Stimulated activated CD4-positive, alpha-beta T cell treated with anti-CD3 and anti-CD28 coated beads, Interleukin-4, amount 100 ng/mL, for 24 hours (primary cell): Measurements from ENCODE around the gene CADPS.

ENCODE experiments used
- DNase-seq: peaks from one replicate; pipeline ENCODE4 v3.0.0-alpha.2; 2020

CADPS gene

DNA sequence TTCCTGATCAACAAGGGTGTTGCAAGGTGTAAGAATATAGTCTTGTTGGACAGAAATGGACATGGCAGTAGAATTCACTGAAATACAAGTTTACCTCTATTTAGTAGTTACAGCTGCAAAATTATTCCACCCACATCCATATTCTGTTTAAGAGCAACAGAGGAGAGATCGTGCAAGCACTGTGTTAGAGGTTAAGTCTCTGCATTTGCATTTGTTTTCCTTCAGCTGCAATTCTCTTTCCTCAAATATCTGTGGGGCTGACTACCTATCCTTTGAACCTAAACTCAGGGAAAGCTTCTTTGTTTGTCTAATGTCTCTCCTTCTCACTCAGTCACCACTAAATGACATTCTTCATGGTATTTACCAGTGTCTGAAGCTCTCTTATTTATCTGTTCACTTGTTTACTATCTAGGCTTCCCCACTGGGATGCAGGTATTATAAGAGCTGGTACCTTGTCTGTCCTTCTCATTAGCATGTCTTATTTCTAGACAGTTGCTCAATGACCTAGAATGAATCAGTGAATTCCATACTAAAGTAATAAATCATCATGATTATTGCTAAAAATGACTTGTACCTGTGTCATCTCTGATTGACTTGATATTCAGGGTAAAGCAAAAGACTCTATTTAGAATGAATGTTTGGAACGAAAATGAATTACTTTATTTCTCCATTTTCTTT, 326.5 kb downstream of the CADPS start:
- no peak for DNase-seq

DNA sequence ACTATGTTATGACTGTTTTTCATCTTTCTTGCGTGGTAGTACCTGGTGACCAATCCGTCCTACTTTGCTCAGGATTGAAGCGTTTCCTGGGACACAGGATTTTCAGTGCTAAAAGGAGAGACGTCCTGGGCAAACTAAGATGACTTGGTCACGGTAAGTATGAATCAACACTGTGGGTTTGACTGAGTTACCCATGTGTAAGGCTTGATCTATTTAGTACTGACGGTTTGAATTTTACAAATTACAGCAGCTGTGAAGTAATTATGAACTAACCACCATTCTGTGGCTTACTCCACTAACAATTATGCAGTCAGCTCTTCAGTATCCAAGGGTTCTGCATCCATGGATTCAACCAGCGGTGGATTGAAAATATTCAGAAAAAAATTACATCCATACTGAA, 328.9 kb downstream of the CADPS start:
- DNase-seq = no peak

DNA sequence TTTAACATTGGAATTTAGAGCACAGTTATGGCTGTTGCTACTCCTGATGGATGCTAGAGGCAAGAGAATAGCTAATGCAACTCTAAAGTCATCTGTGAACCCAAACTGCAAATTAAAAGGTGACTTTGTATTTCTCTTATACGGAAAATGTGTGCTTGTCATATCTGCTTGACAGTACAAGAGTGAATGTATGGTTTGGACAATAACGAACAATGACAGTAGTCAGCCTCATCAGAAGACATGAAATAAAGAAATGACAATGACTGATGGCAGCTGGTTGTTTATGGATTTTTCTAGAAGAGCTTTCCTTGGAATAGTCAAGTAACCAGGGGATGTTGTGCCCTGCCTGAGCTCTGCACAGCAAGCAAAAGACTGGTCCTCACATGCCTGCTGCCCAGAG, 333.0 kb downstream of the CADPS start:
- DNase-seq = no peak

DNA sequence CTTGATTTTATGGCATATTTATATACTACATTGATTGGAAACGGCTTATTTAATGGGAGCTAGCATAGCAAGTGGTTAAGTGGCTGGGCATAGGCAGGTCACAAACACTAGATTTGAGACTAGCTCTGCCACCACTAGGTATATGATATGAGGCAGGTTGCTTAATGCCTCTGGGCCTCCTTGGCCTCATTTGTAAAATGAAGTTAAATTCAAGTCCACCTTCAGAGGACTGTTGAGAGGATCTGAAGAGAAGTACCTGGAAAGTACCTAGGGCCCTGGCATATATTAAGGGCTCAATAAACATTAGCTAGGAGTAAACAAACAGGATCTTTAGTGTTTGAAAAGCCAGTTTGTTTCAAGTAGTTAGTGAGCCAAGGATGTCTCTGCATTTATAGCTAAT, 335.5 kb downstream of the CADPS start:
- DNase-seq = no peak

DNA sequence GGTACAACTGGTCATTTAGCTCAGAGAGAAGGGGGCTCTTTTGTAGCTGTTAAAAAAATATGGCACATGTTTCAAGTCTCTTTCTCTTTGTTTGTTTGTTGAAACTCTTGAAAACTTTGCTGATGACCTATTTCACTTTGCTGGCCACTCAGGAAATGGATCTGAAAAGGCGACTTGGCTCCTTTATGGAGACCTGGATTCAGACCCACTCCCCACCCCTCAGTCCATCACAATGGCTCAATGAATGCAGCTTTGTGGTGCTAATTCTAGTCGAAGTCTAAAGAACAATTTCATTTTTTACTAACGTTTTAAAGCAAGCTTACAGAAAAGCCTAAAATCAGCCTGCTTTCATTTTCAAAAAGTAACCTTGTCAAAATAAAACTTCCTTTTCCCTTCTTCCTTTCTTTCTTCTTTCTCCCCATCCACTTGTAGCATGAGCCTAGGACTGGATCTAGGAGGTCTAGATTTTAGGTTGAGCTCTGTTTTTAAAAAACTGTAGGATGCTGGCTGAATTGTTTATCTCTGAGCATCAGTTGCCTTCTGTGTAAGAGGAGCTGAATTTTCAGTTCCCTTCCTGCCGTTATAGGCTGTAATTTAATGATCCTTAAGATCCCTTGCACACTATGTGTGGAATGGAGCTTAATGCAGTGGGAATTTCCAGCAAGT, 336.4 kb downstream of the CADPS start:
- no peak for DNase-seq

DNA sequence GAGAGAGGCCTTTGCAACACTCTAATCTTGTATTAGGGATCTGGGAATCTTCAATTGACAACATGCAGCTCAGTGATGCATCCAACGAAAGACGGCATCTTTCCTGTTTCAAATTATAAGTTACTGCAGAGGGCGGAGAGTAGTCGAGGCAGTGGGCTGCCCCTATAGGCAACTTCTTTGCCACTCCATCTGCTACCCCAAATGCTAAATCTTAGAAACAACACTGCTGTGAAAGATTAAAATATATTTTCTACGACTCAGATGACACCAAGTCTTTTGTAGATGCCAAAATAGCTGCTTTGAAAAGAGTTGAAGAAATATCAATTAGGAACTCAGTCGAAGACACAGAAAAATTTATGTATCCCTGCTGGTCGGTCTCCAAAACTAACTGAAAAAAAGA, 340.9 kb downstream of the CADPS start:
- no peak for DNase-seq

DNA sequence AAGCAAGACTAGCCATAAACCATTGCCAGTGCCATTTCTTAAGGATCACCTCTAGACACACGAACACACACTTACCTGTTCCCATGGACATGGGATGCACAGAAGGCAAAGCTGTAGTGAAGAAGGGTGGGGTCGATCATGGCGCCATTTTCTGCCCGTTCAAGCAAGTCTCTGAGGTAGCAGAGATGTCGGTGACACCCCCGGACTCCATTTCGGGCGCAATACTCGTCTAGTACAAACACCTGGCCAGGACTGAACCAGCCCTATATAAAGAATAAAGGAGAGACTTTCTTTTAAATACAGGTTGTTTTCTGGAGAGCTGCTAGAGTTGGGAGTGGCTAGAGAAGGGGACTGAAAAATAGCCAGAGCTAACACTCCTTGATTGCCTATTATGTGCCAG, 342.4 kb downstream of the CADPS start:
- DNase-seq = no peak

DNA sequence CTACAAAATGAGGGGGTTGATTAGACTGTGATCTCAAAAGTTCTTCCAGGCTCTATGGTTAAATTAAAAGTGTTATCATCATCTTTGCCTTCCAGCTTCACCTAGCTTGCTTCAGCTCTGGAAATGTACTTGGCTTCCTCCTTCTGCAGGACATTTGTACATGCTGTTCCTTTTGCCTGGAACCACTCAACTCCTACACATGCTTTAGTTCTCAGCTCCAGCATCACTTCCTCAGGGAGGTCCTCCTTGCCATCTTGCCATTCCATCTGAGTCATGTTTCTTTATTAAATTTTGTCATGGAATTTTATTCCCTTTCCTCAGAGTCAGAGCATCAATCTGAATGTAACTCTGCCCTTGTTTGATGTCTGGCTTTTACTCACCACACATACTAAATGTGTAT, 343.2 kb downstream of the CADPS start:
- DNase-seq = no peak

DNA sequence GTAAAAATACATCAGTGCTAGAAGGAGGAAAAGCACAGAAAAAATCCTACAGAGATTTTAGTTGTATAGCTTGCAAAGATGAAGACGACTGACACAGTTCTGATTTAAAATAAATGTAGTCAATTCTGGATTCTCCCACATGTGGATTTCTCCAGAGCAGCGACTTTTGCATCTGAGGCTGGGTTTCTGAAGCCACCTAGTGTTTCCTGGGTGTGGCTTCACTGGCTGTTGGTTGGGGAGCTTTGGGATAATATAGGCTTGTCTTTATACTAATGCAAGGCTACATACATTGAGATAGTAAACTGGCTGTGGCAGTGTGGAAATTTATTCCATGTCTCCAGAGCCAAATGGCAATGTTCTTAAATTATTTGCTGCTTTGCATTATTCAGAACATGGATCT, 343.7 kb downstream of the CADPS start:
- no peak for DNase-seq

DNA sequence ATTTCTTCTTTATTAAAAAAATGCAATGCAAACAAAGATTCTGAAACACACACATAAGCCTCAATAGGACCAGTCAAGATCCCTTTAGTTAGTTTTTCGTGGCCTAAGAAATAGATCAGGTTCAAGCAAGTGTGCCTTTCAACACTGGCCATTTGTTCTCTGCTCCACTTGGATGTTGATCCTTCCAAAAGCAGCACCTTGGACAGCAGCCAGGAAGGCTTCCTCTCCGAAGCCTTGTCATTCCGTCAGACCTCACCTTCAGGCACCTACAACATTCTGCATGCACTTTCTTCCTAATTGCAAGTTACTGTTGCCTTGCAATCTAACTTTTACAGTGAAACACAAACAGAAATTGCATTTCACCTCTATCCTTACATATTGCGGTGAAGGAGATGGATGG, 346.0 kb downstream of the CADPS start:
- no peak for DNase-seq

DNA sequence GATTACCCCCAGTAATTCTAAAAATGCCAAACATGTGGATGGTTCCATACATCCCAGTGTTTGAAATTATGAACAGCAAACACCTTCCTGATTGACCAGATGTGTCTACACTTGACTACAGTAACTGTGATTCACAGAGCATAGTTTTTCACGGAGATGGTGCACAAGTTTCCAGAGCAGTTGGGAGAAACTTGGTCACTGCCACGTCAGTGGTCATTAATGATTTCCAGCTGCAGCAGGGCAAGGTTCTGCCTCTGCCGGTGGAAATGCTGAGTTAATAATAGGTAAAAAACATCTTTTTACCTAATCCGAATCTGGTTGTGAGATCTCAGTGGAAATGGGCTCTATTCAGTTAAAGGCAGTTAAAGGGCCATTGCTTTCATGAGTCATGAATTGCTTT, 347.7 kb downstream of the CADPS start:
- no peak for DNase-seq

DNA sequence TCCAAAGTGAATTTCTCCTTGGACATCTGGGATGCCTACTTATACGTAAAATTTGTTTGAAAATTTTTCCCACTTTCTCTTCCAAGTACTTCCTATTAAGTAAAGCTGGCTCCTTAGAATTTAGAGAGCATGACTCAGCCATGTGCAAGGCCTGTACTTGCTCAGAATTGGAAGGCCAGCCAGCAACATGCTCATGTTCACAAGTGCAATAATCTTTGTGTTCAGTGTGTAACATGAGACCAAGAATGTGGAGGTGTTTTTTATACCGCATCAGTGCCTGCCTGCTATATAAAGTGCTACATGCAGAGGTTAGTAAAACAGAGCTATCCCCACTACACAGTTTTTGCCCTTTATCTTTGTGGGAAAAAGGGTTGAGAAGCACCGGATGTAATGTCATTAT, 349.9 kb downstream of the CADPS start:
- no peak for DNase-seq

DNA sequence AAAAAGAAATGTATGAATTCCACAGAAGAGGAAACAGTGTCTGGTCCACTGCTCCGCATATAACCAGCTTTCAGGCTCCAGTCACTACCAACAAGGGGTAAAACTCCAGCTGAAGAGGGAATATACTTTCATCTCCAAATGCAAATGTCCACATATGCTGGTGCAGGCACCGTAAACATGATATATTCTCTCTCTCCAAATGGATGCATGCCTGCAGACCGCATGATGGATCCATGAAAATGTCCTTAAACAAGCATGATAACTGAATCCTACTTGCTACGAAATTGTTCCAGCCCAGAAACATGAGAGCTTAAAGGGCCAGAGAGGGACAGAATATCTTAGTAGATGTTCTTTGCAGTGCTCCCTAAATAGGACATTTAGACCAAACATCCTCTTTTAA, 351.5 kb downstream of the CADPS start:
- no peak for DNase-seq

DNA sequence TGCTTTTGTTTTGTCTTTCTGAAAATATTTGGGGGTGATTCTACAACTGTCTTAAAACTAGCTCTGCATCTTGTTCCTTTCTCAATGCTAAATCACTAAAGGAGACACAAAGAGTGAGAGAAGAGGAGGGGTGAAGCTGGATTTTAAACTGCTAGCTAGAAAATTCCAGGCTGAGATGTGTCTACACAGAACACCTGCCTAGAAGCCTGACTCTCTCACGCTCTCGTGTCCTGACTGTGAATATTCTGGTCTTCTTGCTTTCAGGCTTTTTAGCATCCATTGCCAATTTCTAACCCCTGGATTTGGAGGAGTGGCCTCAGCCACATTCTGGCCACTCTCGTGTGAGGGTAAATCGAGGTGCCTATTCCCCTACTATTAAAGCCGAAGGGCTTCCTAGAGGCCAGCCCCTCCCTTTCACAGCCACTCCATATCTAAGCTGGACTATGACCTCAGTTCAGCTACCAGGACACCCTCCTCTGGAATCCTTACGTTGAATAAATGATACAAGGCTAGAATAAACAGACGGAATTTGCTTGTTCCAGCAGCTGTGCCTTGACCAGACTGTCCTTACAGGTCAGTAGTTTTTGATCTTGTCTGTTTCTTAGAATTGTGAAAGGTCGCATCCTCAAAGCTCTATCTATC, 353.6 kb downstream of the CADPS start:
- DNase-seq = no peak

DNA sequence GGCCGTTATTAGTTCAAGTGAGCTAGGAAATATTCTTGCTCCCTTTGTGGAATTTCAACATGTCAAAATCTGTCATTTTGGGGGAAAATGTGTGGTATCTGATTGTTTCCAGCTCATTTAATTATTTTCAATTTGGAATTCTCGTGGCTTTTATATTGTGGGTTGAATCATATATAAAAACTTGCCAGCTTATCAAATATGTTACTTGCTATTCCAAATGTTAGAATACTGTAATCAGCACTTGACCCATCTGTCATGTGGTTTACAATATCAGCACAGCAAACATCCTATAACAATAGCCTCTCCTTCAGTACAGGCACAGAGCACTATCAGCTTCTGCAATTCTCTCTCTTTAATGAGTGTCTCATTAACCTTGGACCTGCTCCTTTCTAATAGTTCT, 371.7 kb downstream of the CADPS start:
- DNase-seq = no peak

DNA sequence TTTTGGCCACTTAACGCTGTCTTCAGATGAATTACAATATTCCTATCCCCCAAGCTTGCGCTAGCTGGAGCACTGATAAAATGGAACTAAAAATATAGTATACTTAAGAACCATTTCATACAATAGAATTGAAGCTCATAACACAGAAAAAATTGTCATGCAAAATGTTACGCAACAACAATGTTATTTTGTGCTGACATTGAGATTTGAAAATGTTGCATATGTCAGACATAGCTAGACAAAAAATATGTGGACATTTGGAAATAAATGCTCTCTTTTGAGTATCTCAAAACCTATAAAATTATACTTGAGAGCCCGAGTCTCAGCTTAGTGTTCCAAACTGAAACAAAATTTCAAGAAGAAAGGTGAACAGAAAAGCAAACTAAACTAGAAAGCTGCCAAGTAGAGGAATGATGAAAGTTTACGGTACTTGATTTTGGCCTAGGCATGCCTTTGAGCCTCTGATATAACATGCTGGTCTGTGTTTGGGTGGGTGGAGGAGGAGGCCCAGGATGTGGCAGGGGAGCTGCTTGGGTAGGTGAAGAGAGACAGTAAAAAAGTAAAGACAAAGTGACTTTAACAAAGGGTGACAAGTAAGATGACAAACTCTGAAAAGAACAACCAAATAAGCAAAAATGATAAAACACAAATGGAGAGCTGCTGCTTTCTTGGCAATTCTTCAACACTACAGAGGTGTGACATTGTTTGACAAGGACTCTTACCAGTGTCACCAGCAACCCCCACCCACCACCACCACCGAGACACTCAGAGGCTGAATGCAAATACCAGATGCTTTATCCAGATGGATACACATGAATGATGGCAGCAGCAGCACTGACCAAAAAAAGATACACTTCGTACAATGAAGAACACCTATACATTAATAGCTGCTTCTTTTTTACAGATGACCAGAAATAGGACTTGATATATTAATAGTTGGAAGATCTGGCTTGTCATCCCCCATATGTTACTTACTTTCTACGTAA, 372.6 kb downstream of the CADPS start:
- no peak for DNase-seq

DNA sequence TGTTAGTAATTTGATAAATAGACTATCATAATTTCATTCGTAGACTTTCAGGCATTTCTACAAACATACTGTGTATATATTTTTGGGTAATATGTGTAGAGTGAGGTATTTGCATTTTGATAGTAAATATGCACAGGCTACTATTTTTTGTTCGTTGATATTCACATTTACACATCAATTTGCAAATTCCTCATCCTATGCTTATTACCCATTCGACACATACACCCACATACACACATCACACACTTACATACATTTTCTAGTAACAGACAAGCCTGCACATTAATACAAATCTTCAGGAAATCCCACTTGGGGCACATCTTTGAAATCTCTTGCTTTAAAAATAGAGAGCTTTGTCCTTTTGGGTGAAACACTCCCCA, 373.9 kb downstream of the CADPS start:
- no peak for DNase-seq

DNA sequence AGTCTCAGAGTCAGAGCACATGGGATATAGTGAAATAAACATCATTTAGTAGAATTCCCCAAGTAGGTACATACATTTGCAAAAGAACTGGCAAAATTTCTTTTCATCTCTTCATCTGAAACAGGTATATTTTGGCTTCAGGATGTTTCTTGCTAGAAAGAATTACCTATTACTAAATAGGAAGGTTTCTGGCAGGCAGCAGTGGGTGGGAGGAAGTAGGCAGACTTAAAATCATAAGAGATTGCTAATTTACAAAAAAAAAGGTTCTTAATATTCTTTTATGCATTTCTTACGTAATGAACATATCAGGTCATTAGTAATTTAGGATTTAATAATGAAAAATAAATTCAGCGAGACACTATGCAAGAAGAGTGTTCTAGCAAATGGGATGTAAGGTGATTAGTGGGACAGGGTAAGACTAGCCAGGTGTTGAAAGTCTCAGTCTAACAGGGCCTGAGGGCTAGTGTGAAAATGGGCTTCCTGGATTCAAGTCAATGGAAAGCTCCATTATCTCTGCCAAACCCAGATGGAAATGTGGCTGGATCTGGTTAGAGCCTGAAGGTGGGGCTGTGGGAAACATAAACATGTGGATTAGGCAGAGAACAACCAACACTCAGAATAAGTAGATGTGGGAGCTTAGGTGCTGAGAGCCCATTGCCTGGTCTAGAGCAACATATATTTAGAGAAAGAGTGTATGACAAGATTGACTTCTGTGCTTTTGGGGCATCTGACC, 374.5 kb downstream of the CADPS start:
- no peak for DNase-seq

DNA sequence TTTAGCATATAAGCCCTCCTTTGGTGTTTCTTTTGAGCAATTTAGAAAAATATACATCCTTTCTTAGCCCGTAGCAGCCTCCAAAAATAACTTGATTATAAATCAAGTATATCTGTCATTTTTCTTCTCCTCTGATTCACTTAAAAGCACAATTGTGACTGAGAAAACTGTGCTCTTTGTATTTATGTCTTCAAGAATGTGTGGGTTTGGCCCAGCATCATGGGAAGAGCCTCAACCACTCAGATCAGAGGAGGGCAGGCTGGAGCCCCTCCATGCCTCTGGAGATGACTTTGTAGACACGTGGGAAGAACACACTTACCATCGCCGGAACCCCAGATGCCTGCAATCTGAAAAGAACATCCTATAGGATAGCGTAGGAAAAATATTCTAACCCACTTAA, 378.1 kb downstream of the CADPS start:
- no peak for DNase-seq

DNA sequence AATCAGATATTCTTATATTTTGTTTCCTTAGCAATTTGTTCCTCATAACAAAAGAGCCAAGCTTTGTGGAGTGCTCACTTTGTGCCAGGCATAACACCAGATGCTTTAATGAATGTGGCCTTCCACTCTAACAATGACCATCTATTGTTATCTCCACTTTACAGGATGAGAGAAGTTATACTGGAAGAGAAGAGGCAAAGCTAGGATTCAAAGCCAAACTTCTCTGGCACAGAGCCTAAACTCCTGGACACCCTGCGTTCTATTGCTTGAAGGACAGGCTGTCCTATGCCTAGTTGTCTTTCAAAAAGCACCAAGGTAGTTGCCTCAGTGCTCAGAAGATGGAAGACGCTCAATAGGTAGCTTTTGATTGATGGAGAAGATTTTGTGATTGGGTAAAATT, 378.7 kb downstream of the CADPS start:
- no peak for DNase-seq

DNA sequence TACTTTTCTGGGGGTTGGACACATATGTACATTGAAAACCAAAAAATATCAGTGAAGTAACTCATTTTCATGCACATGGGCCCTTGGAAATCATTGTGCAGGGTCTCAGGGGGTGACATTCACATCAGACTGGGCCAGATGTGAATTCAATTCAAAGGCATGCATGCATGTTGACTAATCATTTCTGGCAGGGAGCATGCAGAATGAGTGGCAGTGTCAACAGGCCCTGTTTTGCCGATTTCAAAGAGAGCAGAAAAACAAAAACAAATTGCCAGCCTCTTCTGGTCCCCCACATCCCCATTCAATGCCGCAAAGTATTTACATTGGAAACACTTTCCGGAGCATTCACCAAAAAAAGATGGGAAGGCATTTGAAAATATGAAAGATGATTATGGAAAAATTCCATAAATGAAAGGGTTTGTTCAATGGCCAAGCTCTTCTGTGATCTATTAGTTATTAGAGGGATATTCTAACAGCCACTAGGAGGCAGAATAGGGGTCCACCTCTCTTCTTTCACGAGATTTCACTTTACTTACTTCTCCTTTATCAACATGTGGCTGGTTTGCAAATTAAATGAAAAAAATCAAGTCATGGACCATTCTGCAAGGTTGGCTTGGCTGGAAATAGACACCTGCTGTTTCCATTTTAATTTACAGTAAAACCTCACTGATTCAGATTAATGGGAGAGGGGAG, 382.0 kb downstream of the CADPS start:
- no peak for DNase-seq

DNA sequence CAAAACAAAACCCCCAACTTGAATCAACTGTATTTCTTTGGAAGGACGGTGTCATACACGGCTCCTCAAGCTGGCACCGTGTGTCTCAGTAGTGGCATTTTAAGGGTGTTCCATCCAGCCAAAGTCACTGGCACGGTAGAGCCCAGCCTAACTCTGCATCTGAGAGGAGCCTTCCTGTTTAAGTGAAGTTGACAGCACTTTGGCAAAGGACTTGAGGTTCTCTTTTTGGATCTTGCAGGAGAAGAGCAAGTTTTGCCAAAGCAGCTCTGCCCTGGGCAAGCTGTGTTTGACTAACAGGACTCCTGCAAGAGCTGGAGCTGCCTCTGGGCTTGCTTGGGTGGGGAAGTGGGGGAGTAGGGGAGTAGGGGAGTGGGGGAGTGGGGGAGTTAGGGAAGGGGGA, 392.3 kb downstream of the CADPS start:
- no peak for DNase-seq
